Effector memory CD8-positive, alpha-beta T cell (primary cell): Measurements from ENCODE around the gene GLIS1.

Source experiments
- ATAC-seq: fragments of 150-1000 bp; cut with Tn5 transposase; replicated peaks from 2 replicates; pipeline ENCODE4 v1.10.0; 2021; ENCODE audit warnings: mild to moderate bottlenecking, moderate library complexity
- DNase-seq, 3 experiments: peaks; one replicate each; pipeline ENCODE4 v3.0.0; 2021
- H3K27ac Mint-ChIP-seq, 2 donors: one replicate each; pipeline ENCODE4 v1.8.0; 2022; ENCODE audit warnings: mild to moderate bottlenecking in 2 of 2, mixed read lengths in 2 of 2, moderate library complexity in 2 of 2
- H3K27me3 Mint-ChIP-seq, 2 donors: one replicate each; pipeline ENCODE4 v1.8.0; 2022; ENCODE audit warnings: mixed read lengths in 2 of 2
- H3K36me3 Mint-ChIP-seq: one replicate; pipeline ENCODE4 v1.8.0; 2022; ENCODE audit warnings: mild to moderate bottlenecking, moderate library complexity, mixed read lengths; ENCODE audit not compliant: insufficient read depth
- H3K4me1 Mint-ChIP-seq, 2 donors: one replicate each; pipeline ENCODE4 v1.8.0; 2022; ENCODE audit warnings: low read depth in 2 of 2, mixed read lengths in 2 of 2
- H3K4me3 Mint-ChIP-seq, 2 donors: one replicate each; pipeline ENCODE4 v1.8.0; 2022; ENCODE audit warnings: mild to moderate bottlenecking in 2 of 2, mixed read lengths in 2 of 2, moderate library complexity in 2 of 2
- H3K9me3 Mint-ChIP-seq, 2 donors: one replicate each; pipeline ENCODE4 v1.8.0; 2022; ENCODE audit warnings: mixed read lengths in 2 of 2

Gene GLIS1

GRCh38 chr1:53460211-53460634, 278.7 kb downstream of the GLIS1 start:
- H3K9me3 Mint-ChIP-seq = no peaks in the 10 kb centered on the region
- ATAC-seq (no peak), DNase-seq (no peak)
- no peak overlapping the region for H3K4me3 Mint-ChIP-seq
- H3K27me3 Mint-ChIP-seq = no peaks in the 10 kb centered on the region
- peaks cover 4 to 5% of the 10 kb centered on the region in 2 donors for H3K4me1 Mint-ChIP-seq
- no peak overlapping the region for H3K27ac Mint-ChIP-seq
- H3K36me3 Mint-ChIP-seq = no peaks in the 10 kb centered on the region

GRCh38 chr1:53459321-53460175, 279.4 kb downstream of the GLIS1 start, which contains the start of gene DMRTB1:
TSS of gene DMRTB1 (plus strand) at chr1:53459399. CDS start at chr1:53459454, 55 bp downstream.
- H3K27me3 Mint-ChIP-seq = no peaks in the 10 kb centered on the region
- H3K27ac Mint-ChIP-seq = no peak within 1 kb of the TSS
- peaks cover 0 to 2% of the 10 kb centered on the region in 2 donors for H3K4me1 Mint-ChIP-seq
- no peaks in the 10 kb centered on the region for H3K36me3 Mint-ChIP-seq
- no peaks in the 10 kb centered on the region for H3K9me3 Mint-ChIP-seq
- ATAC-seq = no peak
- DNase-seq = no peak
- no peak within 1 kb of the TSS for H3K4me3 Mint-ChIP-seq

DNA sequence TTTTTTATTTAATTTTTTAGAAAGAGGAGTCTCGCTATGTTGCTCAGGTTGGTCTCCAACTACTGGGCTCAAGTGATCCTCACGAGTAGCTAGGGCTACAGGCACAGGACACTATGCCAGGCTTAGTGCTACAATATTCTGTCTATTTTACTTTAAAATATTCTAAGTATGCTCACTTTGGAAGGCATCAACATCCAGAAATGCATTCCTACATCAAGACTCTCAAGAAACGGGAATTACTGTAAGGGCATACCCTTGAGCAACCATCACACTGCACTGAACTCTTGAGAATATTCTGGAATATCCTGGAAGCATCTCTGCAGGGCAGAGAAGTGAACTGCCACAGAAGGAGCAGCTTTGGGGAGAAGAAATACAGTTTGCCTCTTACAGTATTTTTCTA, 280.3 kb downstream of the GLIS1 start:
- Mint-ChIP-seq H3K4me1 (peaks cover 0 to 2% of the 10 kb centered on the region in 2 donors), H3K27me3 (no peaks in the 10 kb centered on the region), H3K27ac (no peak overlapping the region), H3K36me3 (no peaks in the 10 kb centered on the region), H3K4me3 (no peak overlapping the region), H3K9me3 (no peaks in the 10 kb centered on the region)
- no peak for DNase-seq
- no peak for ATAC-seq
